Esophagus squamous epithelium (tissue), 4 donors: ENCODE measurements around the gene CTCF.

Experiments used
- CTCF ChIP-seq, 6 experiments: fragments of 450-650 bp in 4 of 6; fragments of 200-600 bp in 2 of 6; sonication (generic) in 2 of 6; IDR thresholded peaks; one replicate each; pipeline ENCODE4 v1.5.1; 2016 to 2019; ENCODE audit warnings: antibody characterized with exemption in 6 of 6, mild to moderate bottlenecking in 4 of 6, moderate library complexity in 4 of 6
- POLR2A ChIP-seq, 4 donors: fragments of 450-650 bp; IDR thresholded peaks; one replicate each; pipeline ENCODE4 v1.6.1; 2017; ENCODE audit warnings: antibody characterized with exemption in 4 of 4, mild to moderate bottlenecking in 4 of 4, moderate library complexity in 3 of 4

GRCh38 chr16:67537636-67538591 lies 24.4 kb upstream of the CTCF start:
- TF ChIP-seq CTCF (IDR thresholded peaks at IDR 0.05) (no peak), POLR2A (IDR thresholded peaks at IDR 0.05) (no peak)
